HepG2 (cell line): ENCODE data around the gene PLIN3. TPM values are rescaled to one million over a fixed set of nuclear protein-coding genes. Genes with fewer than 3 reads are reported as not detected.

Source experiments
- FLYWCH1 ChIP-seq: sonication (generic); formaldehyde crosslinking; IDR thresholded peaks from 2 replicates; pipeline ENCODE4 v1.8.1; 2023; ENCODE audit warnings: mild to moderate bottlenecking, missing genetic modification reagents
- HNRNPLL ChIP-seq: fragments of 200-400 bp; formaldehyde crosslinking; IDR thresholded peaks from 2 replicates; pipeline ENCODE4 v1.6.1; 2017; ENCODE audit warnings: mild to moderate bottlenecking, low read depth, low read length; ENCODE audit not compliant: poor library complexity, severe bottlenecking
- LCORL ChIP-seq, 2 experiments: fragments of 450-650 bp in 1 of 2; sonication (generic) in 1 of 2; formaldehyde crosslinking in 1 of 2; IDR thresholded peaks; 2 replicates each; pipeline versions ENCODE4 v1.5.0 to v1.6.1; 2017 to 2020; ENCODE audit warnings: antibody characterized with exemption in 1 of 2, missing genetic modification reagents in 1 of 2
- ONECUT2 ChIP-seq: sonication (generic); formaldehyde crosslinking; IDR thresholded peaks from 2 replicates; pipeline ENCODE4 v1.4.0; 2020; ENCODE audit warnings: missing genetic modification reagents
- PRPF4 ChIP-seq: fragments of 200-400 bp; formaldehyde crosslinking; IDR thresholded peaks from 2 replicates; pipeline ENCODE4 v1.6.1; 2016; ENCODE audit warnings: low read length, low read depth; ENCODE audit not compliant: poor library complexity, severe bottlenecking
- RFX3 ChIP-seq: IDR thresholded peaks from 2 replicates; pipeline ENCODE4 v1.6.1; 2016; ENCODE audit warnings: missing biosample characterization, missing genetic modification reagents
- SNRNP70 ChIP-seq: fragments of 200-400 bp; formaldehyde crosslinking; IDR thresholded peaks from 2 replicates; pipeline ENCODE4 v1.6.1; 2017; ENCODE audit warnings: mild to moderate bottlenecking, low read depth, low read length, moderate library complexity
- TCF7 ChIP-seq: sonication (generic); IDR thresholded peaks from 2 replicates; pipeline ENCODE4 v1.6.1; 2016; ENCODE audit warnings: antibody characterized with exemption, low read depth
- THAP11 ChIP-seq: IDR thresholded peaks from 2 replicates; pipeline ENCODE4 v1.6.1; 2016; ENCODE audit warnings: missing biosample characterization, missing genetic modification reagents
- ZFP91 ChIP-seq: sonication (generic); formaldehyde crosslinking; IDR thresholded peaks from 2 replicates; pipeline ENCODE4 v1.9.0; 2022; ENCODE audit warnings: missing genetic modification reagents, mild to moderate bottlenecking, borderline replicate concordance
- ZMYM2 ChIP-seq: sonication (generic); formaldehyde crosslinking; IDR thresholded peaks from 2 replicates; pipeline ENCODE4 v1.8.0; 2022; ENCODE audit warnings: mild to moderate bottlenecking, missing genetic modification reagents
- ZNF142 ChIP-seq: sonication (generic); formaldehyde crosslinking; IDR thresholded peaks from 2 replicates; pipeline ENCODE4 v1.4.0; 2020; ENCODE audit warnings: missing genetic modification reagents
- ZNF282 ChIP-seq: fragments of 450-650 bp; IDR thresholded peaks from 2 replicates; pipeline ENCODE4 v1.6.1; 2018; ENCODE audit not compliant: partially characterized antibody
- ZNF30 ChIP-seq: sonication (generic); formaldehyde crosslinking; IDR thresholded peaks from 2 replicates; pipeline ENCODE4 v1.5.0; 2020; ENCODE audit warnings: mild to moderate bottlenecking, missing genetic modification reagents
- ZNF761 ChIP-seq: sonication (generic); formaldehyde crosslinking; conservative IDR thresholded peaks from 2 replicates; pipeline ENCODE4 v1.4.0; 2020; ENCODE audit warnings: mild to moderate bottlenecking, missing genetic modification reagents
- polyA plus RNA-seq, 8 experiments: library from polyadenylated mRNA; depleted of rRNA in 3 of 8; stranded (reverse) in 7 of 8; unstranded in 1 of 8; fragments of >200 nt; fragmentation: Illumina TruSeq in 4 of 8; extraction: Trizol in 4 of 8; gene quantifications; 2 replicates each; pipeline versions ENCODE4 v1.2.1 to v1.2.3, GENCODE V29; 2011 to 2016; ENCODE audit warnings: low read depth in 4 of 8, missing spikeins in 1 of 8, mixed read lengths in 1 of 8; ENCODE audit not compliant: insufficient read depth in 1 of 8
- total RNA-seq, 5 experiments: library from RNA; depleted of rRNA; stranded (reverse); fragments of >200 nt; fragmentation: Illumina TruSeq; extraction: Trizol; gene quantifications; 2 replicates each; pipeline ENCODE4 v1.2.3, GENCODE V29; 2016; ENCODE audit warnings: low read depth in 1 of 5
- TF ChIP-seq, protein P1 (sequence below): sonication (generic); formaldehyde crosslinking; IDR thresholded peaks from 2 replicates; pipeline ENCODE4 v1.5.1; 2020; ENCODE audit warnings: missing genetic modification reagents, mild to moderate bottlenecking, borderline replicate concordance
- TF ChIP-seq, protein P2 (sequence below): sonication (generic); formaldehyde crosslinking; IDR thresholded peaks from 2 replicates; pipeline ENCODE4 v1.4.0; 2020; ENCODE audit warnings: mild to moderate bottlenecking, missing genetic modification reagents

PLIN3 gene
- total and polyA plus RNA-seq, 2 of the 13 experiments (the other 11 are each of a cell fraction or from before 2014, with no cell fraction given) = 49.3 to 57.9 TPM

- TF ChIP-seq, protein P1, sequence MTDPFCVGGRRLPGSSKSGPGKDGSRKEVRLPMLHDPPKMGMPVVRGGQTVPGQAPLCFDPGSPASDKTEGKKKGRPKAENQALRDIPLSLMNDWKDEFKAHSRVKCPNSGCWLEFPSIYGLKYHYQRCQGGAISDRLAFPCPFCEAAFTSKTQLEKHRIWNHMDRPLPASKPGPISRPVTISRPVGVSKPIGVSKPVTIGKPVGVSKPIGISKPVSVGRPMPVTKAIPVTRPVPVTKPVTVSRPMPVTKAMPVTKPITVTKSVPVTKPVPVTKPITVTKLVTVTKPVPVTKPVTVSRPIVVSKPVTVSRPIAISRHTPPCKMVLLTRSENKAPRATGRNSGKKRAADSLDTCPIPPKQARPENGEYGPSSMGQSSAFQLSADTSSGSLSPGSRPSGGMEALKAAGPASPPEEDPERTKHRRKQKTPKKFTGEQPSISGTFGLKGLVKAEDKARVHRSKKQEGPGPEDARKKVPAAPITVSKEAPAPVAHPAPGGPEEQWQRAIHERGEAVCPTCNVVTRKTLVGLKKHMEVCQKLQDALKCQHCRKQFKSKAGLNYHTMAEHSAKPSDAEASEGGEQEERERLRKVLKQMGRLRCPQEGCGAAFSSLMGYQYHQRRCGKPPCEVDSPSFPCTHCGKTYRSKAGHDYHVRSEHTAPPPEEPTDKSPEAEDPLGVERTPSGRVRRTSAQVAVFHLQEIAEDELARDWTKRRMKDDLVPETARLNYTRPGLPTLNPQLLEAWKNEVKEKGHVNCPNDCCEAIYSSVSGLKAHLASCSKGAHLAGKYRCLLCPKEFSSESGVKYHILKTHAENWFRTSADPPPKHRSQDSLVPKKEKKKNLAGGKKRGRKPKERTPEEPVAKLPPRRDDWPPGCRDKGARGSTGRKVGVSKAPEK = no peak
- TF ChIP-seq LCORL (IDR thresholded peaks at IDR 0.05) (no peak), LCORL (CRISPR knock-in tag; IDR thresholded peaks at IDR 0.05) (0 out of 2 replicates have a peak, but pooled peaks have one; percentile 27), ZNF30 (CRISPR knock-in tag) (no peak), ZNF142 (CRISPR knock-in tag) (no peak), ONECUT2 (CRISPR knock-in tag) (no peak), THAP11 (CRISPR knock-in tag) (peak; percentile 63; the same call in 1 of the 2 replicates), SNRNP70 (no peak), RFX3 (CRISPR knock-in tag) (no peak), ZNF282 (no peak), PRPF4 (no peak), ZMYM2 (CRISPR knock-in tag) (peak; percentile 84), ZNF761 (CRISPR knock-in tag) (no peak), ZFP91 (CRISPR knock-in tag) (peak; percentile 60), TCF7 (no peak), HNRNPLL (peak; percentile 30), FLYWCH1 (CRISPR knock-in tag) (no peak)
- TF ChIP-seq, protein P2, sequence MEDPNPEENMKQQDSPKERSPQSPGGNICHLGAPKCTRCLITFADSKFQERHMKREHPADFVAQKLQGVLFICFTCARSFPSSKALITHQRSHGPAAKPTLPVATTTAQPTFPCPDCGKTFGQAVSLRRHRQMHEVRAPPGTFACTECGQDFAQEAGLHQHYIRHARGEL = no peak
Measured at GRCh38 chr19:4803736-4804695, 63.5 kb downstream of the PLIN3 start (continued).
